ENCODE results near the gene MRPL38. TPM values are rescaled to one million over a fixed set of nuclear protein-coding genes. Genes with fewer than 3 reads are reported as not detected.
A peak's percentile ranks its signal among the peaks of the same experiment; 100 is the strongest.

Gene MRPL38
- total RNA-seq, 1 donor from 2014 or later: 133 TPM

DNA sequence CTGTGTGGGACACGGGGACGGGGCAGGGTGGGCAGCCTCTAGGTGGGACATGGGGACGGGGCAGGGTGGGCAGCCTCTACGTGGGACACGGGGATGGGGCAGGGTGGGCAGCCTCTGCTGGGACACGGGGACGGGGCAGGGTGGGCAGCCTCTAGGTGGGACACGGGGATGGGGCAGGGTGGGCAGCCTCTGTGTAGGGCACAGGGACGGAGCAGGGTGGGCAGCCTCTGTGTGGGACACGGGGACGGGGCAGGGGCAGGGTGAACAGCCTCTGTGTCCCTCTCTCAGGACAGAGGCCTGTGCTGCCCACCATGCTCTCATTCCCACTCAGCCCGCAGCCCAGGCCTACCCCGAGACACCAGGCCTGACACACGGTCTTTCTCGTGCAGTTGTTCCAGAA lies 16.9 kb upstream of the MRPL38 start:
- H3K27me3 Mint-ChIP-seq (ENCODE audit: unreplicated experiment): peaks cover 13% of the 10 kb centered on the region
- H3K4me3 Mint-ChIP-seq (ENCODE audit: unreplicated experiment): no peak overlapping the region
- peaks cover 19% of the 10 kb centered on the region for H3K4me1 Mint-ChIP-seq (ENCODE audit: low read depth, unreplicated experiment)
- H3K36me3 Mint-ChIP-seq (ENCODE audit: unreplicated experiment): no peaks in the 10 kb centered on the region
- TF ChIP-seq, protein P1, sequence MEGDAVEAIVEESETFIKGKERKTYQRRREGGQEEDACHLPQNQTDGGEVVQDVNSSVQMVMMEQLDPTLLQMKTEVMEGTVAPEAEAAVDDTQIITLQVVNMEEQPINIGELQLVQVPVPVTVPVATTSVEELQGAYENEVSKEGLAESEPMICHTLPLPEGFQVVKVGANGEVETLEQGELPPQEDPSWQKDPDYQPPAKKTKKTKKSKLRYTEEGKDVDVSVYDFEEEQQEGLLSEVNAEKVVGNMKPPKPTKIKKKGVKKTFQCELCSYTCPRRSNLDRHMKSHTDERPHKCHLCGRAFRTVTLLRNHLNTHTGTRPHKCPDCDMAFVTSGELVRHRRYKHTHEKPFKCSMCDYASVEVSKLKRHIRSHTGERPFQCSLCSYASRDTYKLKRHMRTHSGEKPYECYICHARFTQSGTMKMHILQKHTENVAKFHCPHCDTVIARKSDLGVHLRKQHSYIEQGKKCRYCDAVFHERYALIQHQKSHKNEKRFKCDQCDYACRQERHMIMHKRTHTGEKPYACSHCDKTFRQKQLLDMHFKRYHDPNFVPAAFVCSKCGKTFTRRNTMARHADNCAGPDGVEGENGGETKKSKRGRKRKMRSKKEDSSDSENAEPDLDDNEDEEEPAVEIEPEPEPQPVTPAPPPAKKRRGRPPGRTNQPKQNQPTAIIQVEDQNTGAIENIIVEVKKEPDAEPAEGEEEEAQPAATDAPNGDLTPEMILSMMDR (IDR thresholded peaks at IDR 0.05; ENCODE audit: partially characterized antibody, unreplicated experiment): no peak
- peaks cover 12% of the 10 kb centered on the region for H3K9me3 Mint-ChIP-seq (ENCODE audit: unreplicated experiment)
- H3K27ac Mint-ChIP-seq (ENCODE audit: unreplicated experiment): no peak overlapping the region
- no peak for DNase-seq

DNA sequence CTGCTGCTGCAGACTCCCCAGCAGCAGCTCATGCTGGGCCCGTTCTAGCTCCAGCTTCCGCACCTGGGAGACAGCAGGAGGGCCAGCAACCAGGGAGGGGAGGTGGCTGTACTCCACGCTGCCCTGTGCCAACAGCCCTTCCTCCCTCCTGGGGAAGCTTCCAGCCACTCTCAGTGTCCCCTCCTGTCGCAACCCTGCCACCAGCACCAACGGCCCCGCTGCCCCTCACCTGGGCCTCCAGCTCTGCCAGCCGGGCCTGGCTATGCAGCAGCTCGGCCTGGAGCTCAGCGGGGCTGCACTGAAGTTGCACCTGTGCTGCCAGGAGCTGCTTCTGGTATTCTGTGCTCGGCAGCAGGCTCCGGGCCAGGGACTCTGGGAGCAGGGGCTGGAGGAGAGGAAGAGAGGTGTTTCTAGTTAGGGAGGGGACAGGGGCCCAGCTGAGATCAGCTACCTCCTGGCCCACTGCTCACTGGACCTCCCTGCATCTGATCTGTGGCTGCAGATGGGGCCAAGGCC lies 15.4 kb upstream of the MRPL38 start:
- peaks cover 11% of the 10 kb centered on the region for H3K4me1 Mint-ChIP-seq (ENCODE audit: low read depth, unreplicated experiment)
- TF ChIP-seq, protein P1 (IDR thresholded peaks at IDR 0.05; ENCODE audit: partially characterized antibody, unreplicated experiment): no peak
- H3K27me3 Mint-ChIP-seq (ENCODE audit: unreplicated experiment): peaks cover 13% of the 10 kb centered on the region
- no peak overlapping the region for H3K4me3 Mint-ChIP-seq (ENCODE audit: unreplicated experiment)
- peaks cover 12% of the 10 kb centered on the region for H3K9me3 Mint-ChIP-seq (ENCODE audit: unreplicated experiment)
- no peak overlapping the region for H3K27ac Mint-ChIP-seq (ENCODE audit: unreplicated experiment)
- no peaks in the 10 kb centered on the region for H3K36me3 Mint-ChIP-seq (ENCODE audit: unreplicated experiment)
- no peak for DNase-seq

DNA sequence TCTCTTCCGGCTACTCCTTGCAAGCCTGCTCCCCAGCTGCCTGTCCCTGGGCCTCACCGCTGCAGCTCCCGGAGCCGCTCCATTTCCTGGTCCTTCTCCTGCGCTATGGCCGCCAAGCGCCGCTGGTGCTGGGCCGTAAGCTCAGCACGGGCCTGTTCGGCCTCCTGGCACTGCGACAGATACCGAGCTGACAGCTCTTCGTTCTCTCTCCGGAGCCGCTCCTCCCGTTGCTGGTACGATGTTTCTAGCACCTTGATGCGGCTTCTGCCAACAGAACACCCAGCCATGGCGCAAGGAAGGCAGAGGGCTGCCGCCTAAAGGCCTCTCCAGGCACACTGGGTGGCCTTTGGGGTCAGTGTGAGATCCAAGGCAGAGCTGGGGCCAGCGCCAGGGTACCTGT lies 14.9 kb upstream of the MRPL38 start:
- Mint-ChIP-seq H3K36me3 (ENCODE audit: unreplicated experiment) (no peaks in the 10 kb centered on the region), H3K4me1 (ENCODE audit: low read depth, unreplicated experiment) (peaks cover 11% of the 10 kb centered on the region), H3K27me3 (ENCODE audit: unreplicated experiment) (peaks cover 13% of the 10 kb centered on the region)

DNA sequence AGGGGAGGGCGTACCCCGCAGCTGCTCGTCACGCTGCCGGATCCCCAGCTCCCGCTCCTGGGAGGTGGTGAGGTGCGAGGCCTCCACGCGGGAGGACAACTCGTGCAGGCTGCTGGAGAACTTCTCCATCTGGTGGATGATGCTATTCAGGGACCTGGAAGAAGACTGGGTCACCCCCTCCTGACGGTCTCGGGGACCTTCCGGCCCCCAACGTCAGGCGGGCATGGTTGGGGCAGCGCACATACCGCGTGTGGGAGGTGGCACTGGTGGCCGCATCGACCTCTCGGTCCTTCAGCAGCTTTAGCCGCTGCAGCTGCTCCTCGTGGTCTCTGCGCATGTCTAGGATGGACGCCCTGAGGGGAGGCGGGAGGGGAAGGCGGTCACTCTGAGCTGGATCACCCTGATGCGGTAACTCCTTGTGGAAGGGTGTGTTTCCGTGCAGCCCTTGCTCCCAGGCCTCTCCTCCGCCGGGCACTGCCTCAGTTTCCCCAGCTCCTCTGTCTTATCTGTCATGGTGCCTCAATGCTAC lies 13.3 kb upstream of the MRPL38 start:
- TF ChIP-seq, protein P1 (IDR thresholded peaks at IDR 0.05; ENCODE audit: partially characterized antibody, unreplicated experiment): no peak
- Mint-ChIP-seq H3K36me3 (ENCODE audit: unreplicated experiment) (no peaks in the 10 kb centered on the region), H3K27me3 (ENCODE audit: unreplicated experiment) (peaks cover 13% of the 10 kb centered on the region), H3K4me1 (ENCODE audit: low read depth, unreplicated experiment) (peaks cover 14% of the 10 kb centered on the region), H3K4me3 (ENCODE audit: unreplicated experiment) (no peak overlapping the region), H3K27ac (ENCODE audit: unreplicated experiment) (no peak overlapping the region), H3K9me3 (ENCODE audit: unreplicated experiment) (peaks cover 12% of the 10 kb centered on the region)
- no peak for DNase-seq

More for the DNA sequence above, 14.9 kb upstream of the MRPL38 start:
- Mint-ChIP-seq H3K9me3 (ENCODE audit: unreplicated experiment) (peaks cover 12% of the 10 kb centered on the region), H3K4me3 (ENCODE audit: unreplicated experiment) (peak overlapping the region; percentile 57), H3K27ac (ENCODE audit: unreplicated experiment) (peak overlapping the region; percentile 22)
- TF ChIP-seq, protein P1 (IDR thresholded peaks at IDR 0.05; ENCODE audit: partially characterized antibody, unreplicated experiment): no peak
- no peak for DNase-seq

DNA sequence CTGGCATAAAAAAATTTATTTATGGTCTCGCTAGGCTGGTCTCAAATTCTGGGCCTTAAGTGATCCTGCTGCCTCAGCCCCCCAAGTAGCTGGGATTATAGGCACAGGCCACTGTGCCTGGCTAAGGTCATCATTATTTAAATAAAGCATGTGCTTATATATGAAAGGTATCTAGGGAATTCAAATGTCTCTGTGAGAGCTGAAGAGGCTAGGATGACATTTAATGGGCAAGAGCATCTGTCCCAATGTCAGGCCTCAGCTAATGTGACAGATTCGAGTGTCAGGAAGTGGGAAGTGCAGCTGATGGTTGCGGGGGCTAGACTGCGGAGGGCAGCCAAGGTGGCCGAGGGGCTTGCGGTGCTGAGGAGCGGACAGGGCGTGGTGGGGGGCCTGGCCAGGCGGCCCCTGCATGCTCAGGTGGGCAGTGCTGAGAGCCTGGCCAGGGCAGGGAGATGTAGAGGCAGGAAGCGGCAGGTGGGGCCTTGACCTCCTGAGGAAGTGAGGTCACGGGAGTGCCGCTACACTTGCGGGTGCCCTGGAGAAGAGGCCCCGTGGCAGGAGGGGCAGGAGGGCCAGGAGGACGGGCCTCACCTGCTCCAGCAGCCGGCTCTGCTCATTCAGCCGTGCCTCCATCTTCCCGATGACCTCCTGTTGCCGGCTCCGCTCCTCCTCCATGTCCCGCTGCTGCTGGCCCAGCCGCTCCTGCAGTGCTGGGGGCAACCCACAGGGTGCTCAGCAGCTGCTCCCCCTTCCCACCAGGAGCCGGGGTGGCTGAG lies 12.6 kb upstream of the MRPL38 start:
- Mint-ChIP-seq H3K9me3 (ENCODE audit: unreplicated experiment) (peaks cover 12% of the 10 kb centered on the region), H3K4me3 (ENCODE audit: unreplicated experiment) (peak overlapping the region; percentile 7), H3K27ac (ENCODE audit: unreplicated experiment) (peak overlapping the region; percentile 59), H3K27me3 (ENCODE audit: unreplicated experiment) (peaks cover 10% of the 10 kb centered on the region), H3K36me3 (ENCODE audit: unreplicated experiment) (no peaks in the 10 kb centered on the region), H3K4me1 (ENCODE audit: low read depth, unreplicated experiment) (peaks cover 11% of the 10 kb centered on the region)
- DNase-seq: no peak
- TF ChIP-seq, protein P1 (IDR thresholded peaks at IDR 0.05; ENCODE audit: partially characterized antibody, unreplicated experiment): no peak
